ENCODE data around the gene BOK.
A peak's percentile ranks its signal among the peaks of the same experiment; 100 is the strongest.

Gene BOK

DNA sequence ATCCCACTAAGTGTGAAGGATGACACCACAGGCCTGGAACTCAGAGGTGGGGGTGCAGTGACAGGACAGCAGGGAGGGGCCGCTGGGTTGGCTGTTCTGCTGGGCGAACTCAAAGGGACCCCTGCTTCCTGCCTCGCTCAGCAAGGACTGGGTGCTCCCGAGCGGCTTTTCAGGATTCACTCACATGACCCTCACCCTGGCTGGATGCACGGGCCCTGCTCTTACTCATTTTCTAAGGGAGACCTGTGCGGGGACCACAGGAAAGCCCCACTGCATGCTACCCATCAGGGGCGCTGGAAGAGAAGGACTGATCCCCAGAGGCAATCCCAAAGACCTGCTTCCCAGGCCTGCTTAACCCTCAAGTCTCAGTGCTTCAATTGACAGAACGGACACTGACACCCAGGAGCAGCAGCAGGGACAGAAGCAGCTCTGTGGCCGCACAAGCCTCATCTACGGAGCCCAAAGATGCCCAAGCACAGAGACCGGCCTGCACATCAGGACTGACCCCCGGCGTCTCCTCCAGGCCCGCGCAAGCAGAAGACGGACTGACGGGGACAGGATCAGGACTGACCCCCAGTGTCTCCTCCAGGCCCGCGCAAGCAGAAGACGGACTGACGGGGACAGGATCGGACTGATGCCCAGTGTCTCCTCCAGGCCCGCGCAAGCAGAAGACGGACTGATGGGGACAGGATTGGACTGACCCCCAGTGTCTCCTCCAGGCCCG, 48.8 kb downstream of the BOK start:
- DNase-seq = no peak

DNA sequence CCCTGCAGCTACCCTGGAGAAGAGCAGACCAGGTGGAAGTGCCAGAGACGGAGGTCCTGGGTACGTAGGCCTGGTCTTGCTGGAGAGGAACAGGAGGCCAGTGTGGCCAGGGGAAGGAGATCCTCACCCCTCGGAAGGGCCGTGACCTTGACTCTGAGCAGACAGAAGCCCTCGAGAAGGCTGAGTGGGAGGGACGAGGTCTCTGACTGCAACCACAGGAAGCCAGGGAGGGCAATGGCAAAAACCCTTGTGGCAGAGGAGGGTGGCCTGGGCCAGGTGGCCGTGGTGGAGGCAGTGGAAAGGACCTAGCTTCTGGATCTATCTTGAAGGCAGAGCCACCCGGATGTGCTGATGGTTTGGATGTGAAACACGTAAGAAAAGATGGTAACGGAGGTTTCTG, 50.3 kb downstream of the BOK start:
- no peak for DNase-seq

DNA sequence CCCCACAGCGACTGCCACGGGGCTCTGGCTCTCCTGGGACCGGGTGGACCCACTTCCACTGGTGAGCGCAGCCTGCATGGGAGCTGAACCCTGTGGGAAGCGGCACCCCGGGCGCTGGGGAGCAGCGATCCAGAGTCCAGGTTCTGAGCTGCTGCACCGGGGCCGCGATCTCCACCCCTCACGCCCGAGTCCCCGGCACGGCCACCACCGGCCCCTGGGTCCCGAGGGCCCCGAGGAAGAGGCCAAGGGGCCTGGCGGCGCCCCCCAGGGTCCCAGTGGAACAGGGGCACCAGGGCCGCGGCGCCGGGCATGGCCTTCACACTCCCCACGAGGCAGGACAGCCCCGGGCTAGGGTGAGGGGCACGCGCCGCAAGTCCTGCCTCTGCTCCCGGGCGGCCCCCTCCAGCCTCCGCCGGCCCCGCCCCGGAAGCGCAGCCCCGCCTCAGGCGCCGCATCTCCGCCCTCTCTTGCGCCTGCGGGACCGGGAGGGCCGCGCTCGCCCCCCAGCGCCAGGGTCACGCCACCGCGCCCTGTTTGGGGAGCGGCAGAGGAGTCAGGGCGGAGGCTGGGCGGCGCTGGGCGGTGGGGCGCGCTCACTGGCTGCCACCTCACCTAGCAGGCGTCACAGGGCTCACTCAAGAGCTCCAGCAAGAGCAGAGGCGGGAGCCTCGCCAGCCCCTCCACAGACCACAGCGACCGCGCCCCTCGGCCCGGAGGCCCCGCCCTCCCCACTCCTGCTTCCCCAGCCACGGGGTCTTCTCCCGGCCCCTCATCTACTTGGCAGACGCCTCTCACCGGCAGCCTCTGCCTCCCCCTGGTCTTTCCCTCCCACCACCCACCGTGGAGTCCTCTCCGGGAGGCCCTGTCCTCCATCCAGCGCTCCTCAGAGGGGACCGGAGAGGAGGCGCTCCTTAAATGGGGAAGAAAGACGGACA, 51.6 kb downstream of the BOK start:
- no peak for DNase-seq

DNA sequence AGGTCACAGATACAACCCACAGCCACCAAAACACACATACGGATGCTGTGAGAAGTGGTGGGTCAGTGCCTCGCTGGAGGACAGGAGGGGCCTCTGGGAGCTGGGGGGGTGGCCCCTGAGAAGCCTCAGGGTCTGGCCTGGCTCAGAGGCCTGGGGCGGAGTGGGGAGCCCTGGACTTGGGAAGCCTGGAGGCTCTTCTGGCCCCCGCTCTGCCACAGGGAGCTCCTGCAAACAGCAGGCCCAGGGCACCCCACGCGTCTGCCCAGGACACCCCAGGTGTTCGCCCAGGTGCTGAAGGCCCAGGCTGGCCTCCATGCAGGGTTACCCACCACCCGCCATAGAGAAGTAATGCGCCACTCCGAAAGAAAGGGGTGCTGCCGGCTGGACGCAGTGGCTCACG, 52.5 kb downstream of the BOK start:
- no peak for DNase-seq

DNA sequence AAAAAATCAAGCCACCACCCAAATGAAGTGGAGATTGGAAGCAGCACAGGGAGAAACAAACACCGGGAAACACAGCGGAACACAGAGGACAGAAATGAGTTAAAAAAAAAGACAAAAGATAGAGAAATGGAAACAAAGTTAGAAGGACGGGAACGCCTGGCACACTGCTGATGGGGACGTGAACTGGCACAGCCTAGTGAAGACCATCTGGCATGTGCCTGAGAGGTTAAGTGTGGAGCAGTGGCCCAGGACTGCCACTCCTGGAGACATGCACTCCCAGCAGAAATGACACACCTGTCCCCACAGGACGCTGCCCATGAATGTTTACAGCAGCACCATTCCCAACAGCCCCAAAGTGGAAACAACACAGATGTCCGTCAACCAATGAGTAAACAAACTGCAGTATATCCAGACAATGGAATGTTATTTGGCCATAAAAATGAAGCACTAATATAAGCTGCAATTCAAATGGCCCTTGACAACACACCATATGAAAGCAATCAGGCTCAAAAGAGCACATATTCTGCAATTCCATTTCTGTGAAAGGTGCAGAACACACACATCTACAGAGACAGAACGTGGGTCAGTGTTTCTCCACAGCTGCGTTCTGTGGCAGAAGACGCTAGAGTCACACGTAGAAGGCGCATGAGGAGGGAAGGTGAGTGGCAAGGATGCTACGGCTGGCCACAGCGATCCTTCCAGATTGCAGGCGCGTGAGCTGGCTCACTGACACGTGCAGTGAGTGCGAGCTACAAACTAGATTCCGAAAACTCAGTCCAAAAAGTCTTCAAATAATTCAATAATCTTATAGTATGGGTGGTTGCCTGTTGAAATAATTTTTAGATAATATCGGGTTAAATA, 53.8 kb downstream of the BOK start:
- DNase-seq = no peak

DNA sequence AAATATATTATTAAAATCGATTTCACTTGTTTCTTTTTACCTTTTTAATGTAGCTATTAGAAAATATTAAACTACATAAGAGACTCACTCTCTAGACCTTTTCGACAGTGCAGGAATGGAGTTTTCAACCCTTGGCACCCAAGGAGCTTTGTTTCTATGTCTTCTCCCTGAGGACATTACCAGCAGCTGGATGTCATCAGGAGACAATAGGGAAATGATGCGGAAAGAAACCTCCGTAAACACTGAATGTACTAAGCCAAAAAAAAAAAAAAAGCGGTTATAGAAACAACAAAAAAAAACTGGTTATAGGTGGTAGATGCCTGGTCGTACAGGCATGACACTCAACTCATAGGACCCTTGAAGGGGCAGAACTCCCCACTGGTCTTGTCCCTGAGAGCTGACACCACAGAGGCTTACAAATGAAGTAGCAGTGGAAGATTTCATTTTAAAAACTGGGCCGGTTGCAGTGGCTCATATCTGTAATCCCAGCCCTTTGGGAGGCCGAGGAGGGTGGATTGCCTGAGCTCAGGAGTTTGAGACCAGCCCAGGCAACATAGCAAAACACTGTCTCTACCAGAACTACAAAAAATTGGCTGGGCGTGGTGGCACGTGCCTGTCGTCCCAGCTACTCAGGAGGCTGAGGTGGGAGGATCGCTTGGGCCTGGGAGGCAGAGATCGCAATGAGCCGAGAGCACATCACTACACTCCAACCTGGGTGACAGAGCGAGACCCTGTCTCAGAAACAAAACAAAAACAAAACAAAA, 54.7 kb downstream of the BOK start:
- no peak for DNase-seq

DNA sequence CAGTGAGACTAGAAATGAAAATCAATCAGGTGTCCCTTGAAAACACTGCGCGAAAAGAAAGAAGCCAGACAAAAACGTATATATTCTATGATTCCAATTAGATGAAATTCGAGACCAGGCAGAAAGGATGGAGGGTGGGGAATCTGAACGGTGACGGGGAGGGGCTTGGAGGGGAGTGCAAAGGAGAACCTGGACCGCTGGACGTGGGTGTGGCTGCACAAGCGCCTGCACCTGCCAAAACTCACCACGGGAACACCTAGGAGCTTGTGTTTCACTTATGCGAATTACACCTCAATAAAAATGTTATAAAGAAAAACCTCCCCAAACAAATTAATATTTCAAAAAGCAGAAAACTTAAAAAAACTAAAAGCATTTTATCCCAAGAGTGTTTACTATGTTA, 56.5 kb downstream of the BOK start:
- no peak for DNase-seq

DNA sequence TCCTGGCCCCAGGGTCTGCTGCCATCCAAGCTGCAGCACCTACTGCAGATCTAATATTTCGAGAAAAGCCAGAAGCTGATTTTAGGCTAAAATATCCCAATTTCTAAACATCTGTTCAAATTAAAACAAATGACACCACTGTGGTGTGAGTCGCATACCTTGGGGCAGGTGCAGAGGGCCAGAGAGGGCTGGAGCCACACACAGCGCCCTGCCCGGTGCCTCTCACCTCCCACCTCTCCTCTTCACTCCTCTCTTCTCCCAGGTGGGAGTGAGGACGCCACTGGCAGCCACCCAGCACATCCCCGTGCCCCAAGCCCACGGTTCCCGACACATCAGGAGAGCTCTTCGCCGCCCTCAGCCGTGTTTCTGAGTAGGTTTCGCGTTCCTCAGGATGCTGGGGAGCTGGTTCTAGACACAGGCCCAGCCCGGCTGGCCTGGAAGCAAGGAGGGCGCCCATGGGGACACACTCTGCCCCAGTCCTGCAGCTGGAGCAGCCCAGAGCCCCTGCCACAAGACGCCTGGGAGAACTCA, 57.0 kb downstream of the BOK start:
- DNase-seq = no peak

DNA sequence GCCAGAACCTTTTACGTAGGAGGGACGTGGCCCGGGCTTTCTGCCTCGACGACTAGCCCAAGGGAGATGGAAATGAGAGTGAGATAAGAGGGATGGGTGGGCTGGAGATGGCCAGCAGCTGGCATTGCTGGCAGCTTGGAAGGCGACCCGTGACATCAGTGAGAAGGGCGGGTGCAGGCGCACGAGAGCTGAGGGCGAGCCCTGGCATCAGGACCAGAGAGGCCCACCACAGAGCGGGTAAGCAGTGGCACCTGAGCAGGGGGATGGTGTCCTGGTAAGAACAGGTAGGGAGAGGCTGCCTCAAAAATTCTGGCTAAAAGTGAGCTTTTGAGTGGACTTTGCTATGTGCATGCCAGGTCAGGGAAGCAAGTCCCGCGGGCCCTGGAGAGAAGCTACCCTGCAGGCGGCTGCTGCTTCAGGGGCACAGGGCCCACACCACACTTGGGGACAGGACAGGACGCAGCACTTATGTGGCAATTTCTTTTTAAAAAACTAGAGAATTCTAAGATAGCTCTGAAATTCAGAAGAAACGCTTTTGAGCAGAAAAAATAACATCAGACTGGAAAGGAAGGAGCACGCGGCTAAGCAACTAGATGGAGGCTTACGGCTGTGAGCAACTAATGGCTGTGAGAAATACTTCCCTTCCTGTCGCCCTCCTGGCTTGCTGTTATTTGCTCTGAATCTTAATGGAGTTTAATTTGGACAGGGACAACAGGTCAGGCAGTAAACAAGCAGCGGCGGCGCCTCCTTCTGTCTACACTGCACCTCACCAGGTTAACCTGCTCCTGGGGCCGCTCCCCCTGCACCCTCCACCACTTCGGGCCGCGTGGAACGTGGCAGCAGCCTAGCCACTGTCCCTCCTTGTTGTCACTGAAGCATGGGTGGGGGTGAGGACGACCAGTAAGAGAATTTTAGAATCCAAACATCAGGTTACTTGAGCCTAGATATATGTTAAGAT, 57.9 kb downstream of the BOK start:
- no peak for DNase-seq

DNA sequence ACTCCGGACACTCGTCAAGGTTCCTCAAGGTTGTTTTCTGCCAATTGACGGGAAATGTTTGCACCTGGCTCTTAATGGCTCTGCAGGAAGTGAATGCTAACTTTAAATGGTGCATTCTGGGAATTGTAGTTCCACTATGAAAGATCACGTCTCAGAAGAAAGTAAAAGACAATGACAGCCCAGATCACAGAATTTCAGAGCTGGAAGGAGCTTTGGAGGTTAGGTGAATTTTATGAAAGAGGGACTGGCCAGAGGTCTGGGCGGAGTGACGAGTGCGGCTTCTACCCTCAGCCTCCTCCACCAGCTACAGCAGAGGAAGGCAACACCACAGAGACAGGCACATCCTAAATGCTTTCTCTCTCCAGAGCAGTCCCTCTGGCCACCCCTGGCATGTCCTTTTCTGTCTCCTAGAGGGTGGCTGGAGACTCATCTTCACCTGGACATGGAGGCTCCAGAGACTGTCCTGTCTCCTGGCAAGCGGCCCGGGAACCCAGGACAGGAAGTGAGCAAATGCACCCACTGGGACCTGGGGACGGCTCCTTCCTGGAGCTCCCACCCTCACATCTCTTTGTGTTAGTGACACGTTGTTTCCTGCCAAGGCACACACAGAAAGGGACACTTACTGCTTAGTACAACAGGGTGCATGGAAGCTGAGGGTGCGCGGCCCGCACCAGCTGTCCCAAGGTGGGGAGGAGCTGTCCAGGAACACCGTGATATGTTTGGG, 59.0 kb downstream of the BOK start:
- DNase-seq = peak; percentile 6

DNA sequence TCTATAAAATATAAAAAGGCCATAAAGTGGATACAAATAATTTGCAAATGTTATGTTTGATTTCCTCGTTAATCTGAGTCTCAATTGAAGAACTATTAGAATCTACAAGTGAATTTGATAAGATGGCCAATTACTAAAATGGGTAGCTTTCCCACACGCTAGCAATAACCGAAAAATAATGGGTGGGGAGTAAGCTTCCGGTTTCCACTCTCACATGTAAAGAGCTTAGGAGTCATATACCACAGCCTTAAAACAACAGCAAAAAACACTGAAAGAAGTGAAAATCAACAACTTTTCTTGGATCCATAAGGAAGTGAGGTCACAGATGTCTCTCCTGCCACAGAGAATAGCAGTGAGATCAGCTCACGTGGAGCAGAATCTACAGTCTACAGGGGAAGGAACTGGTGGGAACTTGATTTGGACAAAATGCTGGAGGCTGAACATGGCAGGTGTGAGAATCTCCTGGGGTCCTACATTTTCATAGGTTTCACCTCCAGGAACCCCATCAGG, 59.8 kb downstream of the BOK start:
- no peak for DNase-seq

DNA sequence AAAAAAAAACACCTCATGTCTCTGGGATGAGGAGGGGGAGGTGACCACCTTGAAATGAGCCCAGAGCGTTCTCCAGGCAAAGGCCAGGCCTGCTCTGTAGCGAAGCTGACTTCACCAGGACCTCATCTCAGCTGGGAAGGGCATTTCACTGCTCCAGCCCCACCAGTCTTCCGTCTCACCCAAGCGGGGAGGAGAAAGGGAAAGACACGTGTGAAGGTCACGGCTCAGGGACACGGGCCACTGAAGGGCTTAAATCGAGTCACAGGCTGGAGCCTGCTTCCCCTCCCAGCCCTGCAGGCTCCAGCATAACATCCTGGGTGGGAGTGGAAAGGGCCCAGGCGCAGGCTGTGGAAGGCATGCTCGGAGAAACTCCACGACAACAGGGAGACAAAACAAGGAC, 60.3 kb downstream of the BOK start:
- no peak for DNase-seq

DNA sequence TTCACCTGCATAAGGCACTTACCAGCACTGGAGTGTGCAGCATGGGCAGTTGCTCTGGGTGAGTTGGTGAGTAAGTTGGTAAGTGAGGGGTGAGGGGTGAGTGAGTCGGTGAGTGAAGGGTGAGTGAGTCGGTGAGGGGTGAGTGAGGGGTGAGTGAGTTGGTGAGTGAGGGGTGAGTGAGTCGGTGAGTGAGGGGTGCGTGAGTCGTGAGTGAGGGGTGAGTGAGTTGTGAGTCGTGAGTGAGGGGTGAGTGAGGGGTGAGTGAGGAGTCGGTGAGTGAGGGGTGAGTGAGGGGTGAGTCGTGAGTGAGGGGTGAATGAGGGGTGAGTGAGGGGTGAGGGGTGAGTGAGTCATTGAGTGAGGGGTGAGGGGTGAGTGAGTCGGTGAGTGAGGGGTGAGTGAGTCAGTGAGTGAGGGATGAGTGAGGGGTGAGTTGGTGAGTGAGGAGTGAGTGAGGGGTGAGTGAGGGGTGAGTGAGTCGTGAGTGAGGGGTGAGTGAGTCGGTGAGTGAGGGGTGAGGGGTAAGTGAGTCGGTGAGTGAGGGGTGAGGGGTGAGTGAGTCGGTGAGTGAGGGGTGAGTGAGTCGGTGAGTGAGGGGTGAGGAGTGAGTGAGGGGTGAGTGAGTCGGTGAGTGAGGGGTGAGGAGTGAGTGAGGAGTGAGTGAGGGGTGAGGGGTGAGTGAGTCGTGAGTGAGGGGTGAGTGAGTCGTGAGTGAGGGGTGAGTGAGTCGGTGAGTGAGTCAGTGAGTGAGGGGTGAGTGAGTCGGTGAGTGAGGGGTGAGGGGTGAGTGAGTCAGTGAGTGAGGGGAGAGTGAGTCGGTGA, 61.3 kb downstream of the BOK start:
- no peak for DNase-seq

DNA sequence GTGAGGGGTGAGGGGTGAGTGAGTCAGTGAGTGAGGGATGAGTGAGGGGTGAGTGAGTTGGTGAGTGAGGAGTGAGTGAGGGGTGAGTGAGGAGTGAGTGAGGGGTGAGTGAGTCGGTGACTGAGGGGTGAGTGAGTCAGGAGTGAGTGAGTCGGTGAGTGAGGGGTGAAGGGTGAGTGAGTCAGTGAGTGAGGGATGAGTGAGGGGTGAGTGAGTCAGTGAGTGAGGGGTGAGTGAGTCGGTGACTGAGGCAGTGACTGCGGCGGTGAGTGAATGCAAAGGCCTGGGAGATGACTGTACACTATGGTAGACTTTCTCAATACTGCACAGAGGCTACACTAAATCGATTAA, 61.8 kb downstream of the BOK start:
- DNase-seq = no peak
